SK-N-SH (cell line): ENCODE results near the gene TENT4A.

ENCODE experiments used
- CTCF ChIP-seq: fragments of 200-600 bp; sonication (generic); IDR thresholded peaks from 2 replicates; pipeline ENCODE4 v1.6.1; 2017; ENCODE audit warnings: antibody characterized with exemption, mild to moderate bottlenecking, moderate library complexity
- EP300 ChIP-seq, 2 experiments: IDR thresholded peaks; 2 replicates each; pipeline versions ENCODE4 v1.4.0 to v1.6.1; 2012; ENCODE audit warnings: borderline replicate concordance in 1 of 2, low read depth in 1 of 2, low read length in 1 of 2
- EZH2phosphoT487 ChIP-seq: fragments of 200-600 bp; sonication (generic); IDR thresholded peaks from 2 replicates; pipeline ENCODE4 v1.6.1; 2017; ENCODE audit warnings: low read depth, mixed run types, mild to moderate bottlenecking, antibody characterized with exemption, moderate library complexity, borderline replicate concordance
- GABPA ChIP-seq: IDR thresholded peaks from 2 replicates; pipeline ENCODE4 v1.4.0; 2012; ENCODE audit warnings: low read depth, mild to moderate bottlenecking
- IRF3 ChIP-seq: fragments of 150-350 bp; IDR thresholded peaks from 2 replicates; pipeline ENCODE4 v1.6.1; 2016; ENCODE audit warnings: mild to moderate bottlenecking, low read depth, low read length
- POLR2AphosphoS5 ChIP-seq: IDR thresholded peaks from 2 replicates; pipeline ENCODE4 v1.6.1; 2012; ENCODE audit warnings: low read depth, low read length
- RAD21 ChIP-seq: IDR thresholded peaks from 2 replicates; pipeline ENCODE4 v1.6.1; 2012; ENCODE audit warnings: mild to moderate bottlenecking, low read length
- RFX5 ChIP-seq: IDR thresholded peaks from 2 replicates; pipeline ENCODE4 v1.6.1; 2012; ENCODE audit warnings: mild to moderate bottlenecking, improper control_type of control experiment, low read length
- SIN3A ChIP-seq: IDR thresholded peaks from 2 replicates; pipeline ENCODE4 v1.6.1; 2012; ENCODE audit warnings: low read depth, mild to moderate bottlenecking, low read length, moderate library complexity, borderline replicate concordance
- SMC3 ChIP-seq: IDR thresholded peaks from 2 replicates; pipeline ENCODE4 v1.6.1; 2012; ENCODE audit warnings: low read depth, low read length, improper control_type of control experiment
- USF2 ChIP-seq: fragments of 150-350 bp; IDR thresholded peaks from 2 replicates; pipeline ENCODE4 v1.6.1; 2017; ENCODE audit warnings: antibody characterized with exemption, low read length, low read depth, borderline replicate concordance
- ZBTB33 ChIP-seq: IDR thresholded peaks from 2 replicates; pipeline ENCODE4 v1.4.0; 2012; ENCODE audit warnings: low read depth, borderline replicate concordance

- no peak for TF ChIP-seq CTCF
- no peak for TF ChIP-seq IRF3
- no peak for TF ChIP-seq RAD21
- TF ChIP-seq USF2, result no peak
- TF ChIP-seq POLR2AphosphoS5, result no peak
- TF ChIP-seq EP300 (IDR thresholded peaks at IDR 0.05; ENCODE audit: borderline replicate concordance in 1 of 2, low read depth in 1 of 2, low read length in 1 of 2), result no peak
- no peak for TF ChIP-seq RFX5
- TF ChIP-seq ZBTB33, result no peak
- TF ChIP-seq EZH2phosphoT487, result no peak
- TF ChIP-seq SMC3, result no peak
- no peak for TF ChIP-seq SIN3A
- TF ChIP-seq GABPA, result no peak
Observed at GRCh38 chr5:6666762-6667161, 46.5 kb upstream of the TENT4A start.
